SIG-M5 treated with dmso at 0.1 percent for 504 hours (cell line): Measurements from ENCODE around the gene VKORC1L1.
"Not testable (repeated sequence)": the region's sequence is repeated elsewhere in the genome, so short reads cannot be mapped to it uniquely, and the experiment has no call there.

ENCODE experiments used
- DNase-seq: peaks from one replicate; lab custom pipeline; 2025; ENCODE audit not compliant: unreplicated experiment; lab: John Stamatoyannopoulos, UW

VKORC1L1 gene

GRCh38 chr7:65975814-65976445 is 103.1 kb downstream of the VKORC1L1 start:
- DNase-seq, result no peak

GRCh38 chr7:65976659-65977196 is 103.9 kb downstream of the VKORC1L1 start:
- DNase-seq, result no peak

GRCh38 chr7:65978891-65979582 is 106.2 kb downstream of the VKORC1L1 start:
- DNase-seq, result no peak

- DNase-seq, result no peak
Measured at GRCh38 chr7:65979583-65980477, 107.0 kb downstream of the VKORC1L1 start.

GRCh38 chr7:65980478-65981250 is 107.8 kb downstream of the VKORC1L1 start:
- DNase-seq, result peak; percentile 91

GRCh38 chr7:65981965-65982792 is 109.3 kb downstream of the VKORC1L1 start, which contains the start of gene GUSB:
Gene GUSB (minus strand): TSS chr7:65982213. CDS start chr7:65982183, 30 bp downstream.
- peak; percentile 82 for DNase-seq

DNA sequence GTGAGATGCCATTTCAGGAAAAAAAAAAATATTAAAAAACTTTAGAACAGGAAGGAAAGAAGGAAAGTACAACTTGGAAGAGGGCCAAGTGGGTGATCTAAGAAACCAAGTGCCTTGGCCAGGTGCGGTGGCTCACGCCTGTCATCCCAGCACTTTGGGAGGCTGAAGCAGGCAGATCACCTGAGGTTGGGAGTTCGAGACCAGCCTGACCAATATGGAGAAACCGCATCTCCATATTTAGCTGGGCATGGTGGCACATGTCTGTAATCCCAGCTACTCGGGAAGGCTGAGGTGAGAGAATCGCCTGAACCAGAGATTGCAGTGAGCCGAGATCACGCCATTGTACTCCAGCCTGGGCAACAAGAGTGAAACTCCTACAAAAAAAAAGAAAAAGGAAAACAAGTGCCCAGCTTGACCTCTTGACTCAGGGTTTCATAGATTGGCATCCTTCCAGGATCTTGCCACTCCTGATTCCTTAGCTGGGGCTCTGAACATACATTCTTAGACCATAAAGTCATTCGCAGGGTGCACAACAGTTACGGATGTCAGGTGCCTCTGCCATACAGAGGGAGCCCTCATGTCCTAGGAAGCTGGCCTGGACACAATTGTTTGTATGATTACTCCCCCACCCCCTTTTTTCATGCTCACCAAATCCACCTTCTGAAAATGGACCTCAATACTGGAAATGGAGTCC is 111.2 kb downstream of the VKORC1L1 start:
- peak; percentile 36 for DNase-seq

- no peak for DNase-seq
Measured at GRCh38 chr7:65988084-65988483, 115.2 kb downstream of the VKORC1L1 start.

GRCh38 chr7:65988503-65988902 is 115.6 kb downstream of the VKORC1L1 start:
- DNase-seq, result not testable (repeated sequence)

- DNase-seq, result no peak
Measured at GRCh38 chr7:65989694-65990080, 116.8 kb downstream of the VKORC1L1 start.

DNA sequence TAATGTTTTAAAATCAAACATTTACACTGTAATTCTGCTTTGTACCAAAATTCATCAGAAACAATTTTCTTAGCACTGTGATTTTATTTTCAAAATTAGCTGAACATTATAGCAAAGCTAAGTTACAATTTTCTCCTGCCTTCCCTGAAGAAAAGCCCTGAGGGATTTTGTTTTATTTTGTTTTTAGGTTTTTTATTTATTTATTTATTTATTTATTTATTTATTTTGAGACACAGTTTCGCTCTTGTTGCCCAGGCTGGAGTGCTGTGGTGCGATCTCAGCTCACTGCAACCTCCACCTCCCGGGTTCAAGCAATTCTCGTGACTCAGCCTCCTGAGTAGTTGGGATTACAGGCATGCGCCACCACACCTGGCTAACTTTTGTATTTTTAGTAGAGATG is 119.0 kb downstream of the VKORC1L1 start:
- DNase-seq, result not testable (repeated sequence)

GRCh38 chr7:65992526-65992925 is 119.7 kb downstream of the VKORC1L1 start:
- no peak for DNase-seq

- not testable (repeated sequence) for DNase-seq
Measured at GRCh38 chr7:65994984-65995383, 122.1 kb downstream of the VKORC1L1 start.

- not testable (repeated sequence) for DNase-seq
Measured at GRCh38 chr7:66000823-66001417, 128.0 kb downstream of the VKORC1L1 start.

GRCh38 chr7:66005115-66005671 is 132.3 kb downstream of the VKORC1L1 start:
- DNase-seq, result not testable (repeated sequence)

GRCh38 chr7:66007232-66007631 is 134.4 kb downstream of the VKORC1L1 start:
- no peak for DNase-seq
